Trophoblast cell (in vitro differentiated cells and primary cell): ENCODE measurements around the gene EHF.

Experiments used
- DNase-seq, 2 donors: peaks; one replicate each; pipeline ENCODE4 v3.0.0-alpha.2; 2016
- H2AFZ ChIP-seq: 2 replicates; pipeline ENCODE4 v1.6.1; 2013; ENCODE audit warnings: low read length, moderate library complexity, mild to moderate bottlenecking; ENCODE audit not compliant: insufficient read depth, poor library complexity
- H2AK5ac ChIP-seq: 2 replicates; pipeline ENCODE4 v1.6.1; 2013; ENCODE audit warnings: mild to moderate bottlenecking, low read length
- H2BK120ac ChIP-seq: 2 replicates; pipeline ENCODE4 v1.6.1; 2013; ENCODE audit warnings: low read length, mild to moderate bottlenecking, moderate library complexity; ENCODE audit not compliant: insufficient read depth, poor library complexity
- H2BK12ac ChIP-seq: 2 replicates; pipeline ENCODE4 v1.6.1; 2013; ENCODE audit warnings: mild to moderate bottlenecking, low read length, moderate library complexity
- H2BK5ac ChIP-seq: 2 replicates; pipeline ENCODE4 v1.6.1; 2013; ENCODE audit warnings: low read length, low read depth, moderate library complexity, mild to moderate bottlenecking; ENCODE audit not compliant: poor library complexity
- H3K14ac ChIP-seq: 2 replicates; pipeline ENCODE4 v1.6.1; 2013; ENCODE audit warnings: mild to moderate bottlenecking, low read length
- H3K18ac ChIP-seq: 2 replicates; pipeline ENCODE4 v1.6.1; 2013; ENCODE audit warnings: mild to moderate bottlenecking, low read length
- H3K23ac ChIP-seq: 2 replicates; pipeline ENCODE4 v1.6.1; 2013; ENCODE audit warnings: low read length
- H3K27ac ChIP-seq: 2 replicates; pipeline ENCODE4 v1.5.1; 2013; ENCODE audit warnings: low read depth, mild to moderate bottlenecking, inconsistent platforms, low read length, moderate library complexity
- H3K27me3 ChIP-seq: 2 replicates; pipeline ENCODE4 v1.6.1; 2013; ENCODE audit warnings: inconsistent platforms, mild to moderate bottlenecking, low read length, moderate library complexity; ENCODE audit not compliant: insufficient read depth
- H3K36me3 ChIP-seq, 2 experiments: 1 replicate in 1 of 2; 2 replicates in 1 of 2; pipeline ENCODE4 v1.6.1; 2013; ENCODE audit warnings: low read length in 2 of 2, mild to moderate bottlenecking in 2 of 2, moderate library complexity in 1 of 2; ENCODE audit not compliant: insufficient read depth in 2 of 2, control insufficient read depth in 1 of 2
- H3K4ac ChIP-seq: 2 replicates; pipeline ENCODE4 v1.6.1; 2013; ENCODE audit warnings: low read depth, mild to moderate bottlenecking, low read length, moderate library complexity
- H3K4me1 ChIP-seq, 2 experiments: 1 replicate in 1 of 2; 2 replicates in 1 of 2; pipeline ENCODE4 v1.6.1; 2013; ENCODE audit warnings: low read length in 2 of 2, mild to moderate bottlenecking in 2 of 2, moderate library complexity in 1 of 2; ENCODE audit not compliant: insufficient read depth in 2 of 2, control insufficient read depth in 1 of 2
- H3K4me2 ChIP-seq: 2 replicates; pipeline ENCODE4 v1.6.1; 2013; ENCODE audit warnings: inconsistent platforms, mild to moderate bottlenecking, low read length, moderate library complexity
- H3K4me3 ChIP-seq: 2 replicates; pipeline ENCODE4 v1.5.1; 2013; ENCODE audit warnings: mild to moderate bottlenecking, low read depth, low read length, inconsistent platforms
- H3K79me1 ChIP-seq: one replicate; pipeline ENCODE4 v1.6.1; 2013; ENCODE audit warnings: low read length
- H3K79me2 ChIP-seq: 2 replicates; pipeline ENCODE4 v1.6.1; 2013; ENCODE audit warnings: low read length, mild to moderate bottlenecking; ENCODE audit not compliant: control insufficient read depth, insufficient read depth, poor library complexity
- H3K9ac ChIP-seq: 2 replicates; pipeline ENCODE4 v1.6.1; 2013; ENCODE audit warnings: mild to moderate bottlenecking, low read length
- H3K9me3 ChIP-seq: 2 replicates; pipeline ENCODE4 v1.6.1; 2013; ENCODE audit warnings: low read depth, mild to moderate bottlenecking, control low read depth, inconsistent platforms, low read length; ENCODE audit not compliant: insufficient read depth
- H4K12ac ChIP-seq: 2 replicates; pipeline ENCODE4 v1.6.1; 2013; ENCODE audit warnings: low read depth, mild to moderate bottlenecking, low read length, moderate library complexity
- H4K8ac ChIP-seq: 2 replicates; pipeline ENCODE4 v1.6.1; 2013; ENCODE audit warnings: low read depth, mild to moderate bottlenecking, low read length, moderate library complexity
- H4K91ac ChIP-seq: one replicate; pipeline ENCODE4 v1.6.1; 2013; ENCODE audit warnings: low read depth, mild to moderate bottlenecking, low read length, moderate library complexity
- WGBS: extraction: QIAGEN DNeasy Blood & Tissue Kit; methylation state at CpG from one replicate; pipeline ENCODE4 v1.1.7; 2013; ENCODE audit warnings: missing lambda C conversion rate; ENCODE audit not compliant: insufficient read length, insufficient coverage; ENCODE audit errors: extremely low coverage; 5-methylcytosine and 5-hydroxymethylcytosine counted together

EHF gene

GRCh38 chr11:34604911-34605310 lies 16.0 kb upstream of the EHF start:
- H4K91ac ChIP-seq, result no peak overlapping the region
- no peaks in the 10 kb centered on the region for H3K9me3 ChIP-seq
- no peaks in the 10 kb centered on the region for H3K79me2 ChIP-seq
- no peak overlapping the region for H4K12ac ChIP-seq
- H3K4me1 ChIP-seq, result peaks cover 3% of the 10 kb centered on the region in 2 experiments
- no peak overlapping the region for H3K27ac ChIP-seq
- H3K4me3 ChIP-seq, result no peak overlapping the region
- H3K79me1 ChIP-seq, result no peaks in the 10 kb centered on the region
- no peak overlapping the region for H3K14ac ChIP-seq
- no peaks in the 10 kb centered on the region for H3K27me3 ChIP-seq
- H3K9ac ChIP-seq, result no peak overlapping the region
- no peak overlapping the region for H2BK120ac ChIP-seq
- no peak for DNase-seq
- H2BK5ac ChIP-seq, result no peak overlapping the region
- no peak overlapping the region for H3K18ac ChIP-seq
- no peak overlapping the region for H3K4me2 ChIP-seq
- H2BK12ac ChIP-seq, result no peak overlapping the region
- H3K23ac ChIP-seq, result no peak overlapping the region
- no peaks in the 10 kb centered on the region for H3K36me3 ChIP-seq
- no peak overlapping the region for H4K8ac ChIP-seq
- no peak overlapping the region for H3K4ac ChIP-seq
- no peak overlapping the region for H2AFZ ChIP-seq
- WGBS, result no CpG with 5 or more reads among the region's 8 CpGs
- no peak overlapping the region for H2AK5ac ChIP-seq

GRCh38 chr11:34605481-34606325 lies 15.2 kb upstream of the EHF start:
- Histone ChIP-seq H3K4ac (no peak overlapping the region), H3K23ac (no peak overlapping the region), H2BK5ac (no peak overlapping the region), H3K9ac (no peak overlapping the region), H3K27ac (no peak overlapping the region), H2AFZ (no peak overlapping the region), H3K9me3 (no peaks in the 10 kb centered on the region), H3K14ac (no peak overlapping the region), H3K4me1 (no peaks in the 10 kb centered on the region), H4K8ac (no peak overlapping the region), H2BK120ac (no peak overlapping the region), H2AK5ac (no peak overlapping the region), H3K36me3 (no peaks in the 10 kb centered on the region), H3K27me3 (no peaks in the 10 kb centered on the region), H2BK12ac (no peak overlapping the region), H3K4me3 (no peak overlapping the region), H3K79me2 (no peaks in the 10 kb centered on the region), H3K18ac (no peak overlapping the region), H4K12ac (no peak overlapping the region), H4K91ac (no peak overlapping the region), H3K4me2 (no peak overlapping the region), H3K79me1 (no peaks in the 10 kb centered on the region)
- no CpG with 5 or more reads among the region's 6 CpGs for WGBS
- peak in 1 of 2 donors; percentile 14 for DNase-seq

- Histone ChIP-seq H3K4me3 (no peak overlapping the region), H3K23ac (no peak overlapping the region), H3K9me3 (no peaks in the 10 kb centered on the region)
Measured at GRCh38 chr11:34606326-34607120, 14.4 kb upstream of the EHF start.

GRCh38 chr11:34609187-34609751 lies 11.6 kb upstream of the EHF start:
- Histone ChIP-seq H3K18ac (no peak overlapping the region), H3K79me1 (no peaks in the 10 kb centered on the region), H3K23ac (no peak overlapping the region), H4K8ac (no peak overlapping the region), H3K79me2 (no peaks in the 10 kb centered on the region), H2BK5ac (no peak overlapping the region), H4K12ac (no peak overlapping the region), H3K9ac (no peak overlapping the region), H2AFZ (no peak overlapping the region), H4K91ac (no peak overlapping the region), H2BK12ac (no peak overlapping the region), H3K27ac (no peak overlapping the region), H3K4ac (no peak overlapping the region), H3K36me3 (no peaks in the 10 kb centered on the region), H3K4me2 (no peak overlapping the region), H2BK120ac (no peak overlapping the region), H3K27me3 (no peaks in the 10 kb centered on the region), H3K9me3 (no peaks in the 10 kb centered on the region), H2AK5ac (no peak overlapping the region), H3K14ac (no peak overlapping the region), H3K4me3 (no peak overlapping the region), H3K4me1 (no peaks in the 10 kb centered on the region)
- no CpG with 5 or more reads among the region's 7 CpGs for WGBS
- no peak for DNase-seq

More at GRCh38 chr11:34606326-34607120, 14.4 kb upstream of the EHF start:
- no peak overlapping the region for H2BK12ac ChIP-seq
- no peak overlapping the region for H2BK120ac ChIP-seq
- no peak overlapping the region for H2AK5ac ChIP-seq
- no peaks in the 10 kb centered on the region for H3K79me1 ChIP-seq
- H3K4me2 ChIP-seq, result no peak overlapping the region
- no peaks in the 10 kb centered on the region for H3K79me2 ChIP-seq
- no CpG with 5 or more reads among the region's 4 CpGs for WGBS
- no peak overlapping the region for H3K14ac ChIP-seq
- H4K8ac ChIP-seq, result no peak overlapping the region
- no peak overlapping the region for H3K4ac ChIP-seq
- H2BK5ac ChIP-seq, result no peak overlapping the region
- no peak overlapping the region for H3K27ac ChIP-seq
- no peak for DNase-seq
- H3K36me3 ChIP-seq, result no peaks in the 10 kb centered on the region
- no peak overlapping the region for H3K9ac ChIP-seq
- H4K91ac ChIP-seq, result no peak overlapping the region
- no peaks in the 10 kb centered on the region for H3K4me1 ChIP-seq
- no peaks in the 10 kb centered on the region for H3K27me3 ChIP-seq
- H2AFZ ChIP-seq, result no peak overlapping the region
- no peak overlapping the region for H4K12ac ChIP-seq
- no peak overlapping the region for H3K18ac ChIP-seq
